Parathyroid adenoma (tissue), 2 donors: Measurements from ENCODE around the gene DICER1.

Experiments
- H2AFZ ChIP-seq: fragments of 300-600 bp; sonication (generic); one replicate; pipeline ENCODE4 v1.7.0; 2017; ENCODE audit warnings: antibody characterized with exemption, mild to moderate bottlenecking
- H3K27ac ChIP-seq: fragments of 300-600 bp; sonication (generic); one replicate; pipeline ENCODE4 v1.7.0; 2017
- H3K27me3 ChIP-seq: fragments of 300-600 bp; sonication (generic); one replicate; pipeline ENCODE4 v1.7.0; 2017; ENCODE audit warnings: low read length; ENCODE audit not compliant: control insufficient read depth, insufficient read depth
- H3K36me3 ChIP-seq: fragments of 300-600 bp; sonication (generic); one replicate; pipeline ENCODE4 v1.7.0; 2017; ENCODE audit warnings: low read length; ENCODE audit not compliant: control insufficient read depth, insufficient read depth
- H3K4me1 ChIP-seq: fragments of 300-600 bp; sonication (generic); one replicate; pipeline ENCODE4 v1.7.0; 2017; ENCODE audit warnings: control low read depth
- H3K4me2 ChIP-seq: fragments of 300-600 bp; sonication (generic); one replicate; pipeline ENCODE4 v1.7.0; 2017; ENCODE audit warnings: low read length
- H3K4me3 ChIP-seq: fragments of 300-600 bp; sonication (generic); one replicate; pipeline ENCODE4 v1.7.0; 2017; ENCODE audit warnings: low read depth, low read length
- H3K79me2 ChIP-seq: fragments of 300-600 bp; sonication (generic); one replicate; pipeline ENCODE4 v1.7.0; 2017; ENCODE audit warnings: control low read depth
- H3K9ac ChIP-seq: fragments of 300-600 bp; sonication (generic); one replicate; pipeline ENCODE4 v1.7.0; 2017; ENCODE audit warnings: mild to moderate bottlenecking
- H3K9me3 ChIP-seq: fragments of 300-600 bp; sonication (generic); one replicate; pipeline ENCODE4 v1.7.0; 2017; ENCODE audit warnings: low read length; ENCODE audit not compliant: control insufficient read depth
- TF ChIP-seq, protein P1 (sequence below): fragments of 300-600 bp; sonication (generic); IDR thresholded peaks from one replicate; pipeline ENCODE4 v1.7.0; 2017; ENCODE audit warnings: antibody characterized with exemption, mild to moderate bottlenecking
- donor health status: primary hyperparathyroidism.

The DICER1 gene

DNA sequence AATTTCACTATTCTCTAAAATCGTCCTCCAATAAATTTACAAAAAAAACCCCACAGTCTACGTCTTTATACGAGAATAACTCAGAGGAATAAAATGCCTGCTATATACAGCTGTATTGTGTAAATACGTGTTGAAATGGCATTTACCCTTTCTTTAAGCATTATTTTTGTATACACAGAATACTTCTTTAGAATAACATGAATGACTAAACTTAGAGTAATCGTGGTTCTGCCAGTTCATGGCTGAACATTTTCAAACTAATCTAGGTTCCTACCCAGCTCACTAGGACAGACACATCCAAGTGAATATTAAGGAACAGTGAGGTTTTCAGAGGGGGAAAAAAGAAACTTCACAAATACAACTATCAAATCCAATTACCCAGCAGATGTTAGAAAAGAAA is 24.6 kb downstream of the DICER1 start:
- H3K4me3 ChIP-seq: no peak overlapping the region
- no peaks in the 10 kb centered on the region for H3K27me3 ChIP-seq
- H3K4me1 ChIP-seq: peaks cover 7% of the 10 kb centered on the region
- H3K9ac ChIP-seq: no peak overlapping the region
- no peaks in the 10 kb centered on the region for H3K9me3 ChIP-seq
- peaks cover 12% of the 10 kb centered on the region for H3K79me2 ChIP-seq
- no peak overlapping the region for H3K27ac ChIP-seq
- TF ChIP-seq, protein P1, sequence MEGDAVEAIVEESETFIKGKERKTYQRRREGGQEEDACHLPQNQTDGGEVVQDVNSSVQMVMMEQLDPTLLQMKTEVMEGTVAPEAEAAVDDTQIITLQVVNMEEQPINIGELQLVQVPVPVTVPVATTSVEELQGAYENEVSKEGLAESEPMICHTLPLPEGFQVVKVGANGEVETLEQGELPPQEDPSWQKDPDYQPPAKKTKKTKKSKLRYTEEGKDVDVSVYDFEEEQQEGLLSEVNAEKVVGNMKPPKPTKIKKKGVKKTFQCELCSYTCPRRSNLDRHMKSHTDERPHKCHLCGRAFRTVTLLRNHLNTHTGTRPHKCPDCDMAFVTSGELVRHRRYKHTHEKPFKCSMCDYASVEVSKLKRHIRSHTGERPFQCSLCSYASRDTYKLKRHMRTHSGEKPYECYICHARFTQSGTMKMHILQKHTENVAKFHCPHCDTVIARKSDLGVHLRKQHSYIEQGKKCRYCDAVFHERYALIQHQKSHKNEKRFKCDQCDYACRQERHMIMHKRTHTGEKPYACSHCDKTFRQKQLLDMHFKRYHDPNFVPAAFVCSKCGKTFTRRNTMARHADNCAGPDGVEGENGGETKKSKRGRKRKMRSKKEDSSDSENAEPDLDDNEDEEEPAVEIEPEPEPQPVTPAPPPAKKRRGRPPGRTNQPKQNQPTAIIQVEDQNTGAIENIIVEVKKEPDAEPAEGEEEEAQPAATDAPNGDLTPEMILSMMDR: no peak
- no peak overlapping the region for H2AFZ ChIP-seq
- no peaks in the 10 kb centered on the region for H3K36me3 ChIP-seq
- no peak overlapping the region for H3K4me2 ChIP-seq

DNA sequence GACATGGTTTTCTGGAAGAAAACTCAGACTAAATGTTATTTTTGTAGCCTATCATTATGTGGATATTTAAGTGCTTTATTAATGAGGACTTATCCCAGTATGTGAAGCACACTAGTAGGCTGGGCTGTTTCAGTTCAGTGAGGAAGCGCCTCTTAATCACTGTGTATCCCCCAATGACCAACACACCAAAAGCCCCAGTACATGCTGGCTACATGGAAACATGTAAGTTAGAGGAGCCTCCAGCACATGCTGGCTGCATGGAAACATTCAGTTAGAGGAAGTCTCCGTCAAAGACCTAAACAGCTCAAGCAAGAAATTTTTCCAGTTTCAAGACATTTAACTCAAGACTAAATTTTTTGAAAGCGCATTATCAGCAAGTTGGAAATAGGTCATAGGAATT is 26.8 kb downstream of the DICER1 start:
- TF ChIP-seq, protein P1: no peak
- no peaks in the 10 kb centered on the region for H3K36me3 ChIP-seq

DNA sequence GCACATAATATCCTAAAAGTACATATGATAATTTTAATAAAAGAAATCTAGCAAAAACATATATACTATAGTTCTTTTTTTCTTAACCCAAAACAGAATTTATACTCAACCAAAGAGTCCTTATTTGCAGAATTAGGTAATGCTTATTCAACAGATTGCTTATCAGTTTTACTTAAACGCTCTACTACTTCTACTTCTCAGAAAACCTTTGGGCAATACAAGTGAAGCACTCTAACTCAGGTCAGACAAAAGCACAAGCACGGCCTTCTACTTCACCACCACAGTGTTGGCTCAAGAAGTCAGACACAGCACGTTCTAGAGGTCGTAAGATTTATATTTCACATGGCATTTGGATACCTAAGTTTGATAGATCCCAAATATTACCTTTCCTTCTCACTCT is 29.2 kb downstream of the DICER1 start:
- Histone ChIP-seq H3K4me2 (no peak overlapping the region), H2AFZ (no peak overlapping the region), H3K79me2 (peaks cover 2% of the 10 kb centered on the region), H3K4me3 (no peak overlapping the region), H3K27me3 (no peaks in the 10 kb centered on the region), H3K27ac (no peak overlapping the region), H3K36me3 (no peaks in the 10 kb centered on the region), H3K4me1 (peaks cover 7% of the 10 kb centered on the region), H3K9me3 (no peaks in the 10 kb centered on the region), H3K9ac (no peak overlapping the region)
- TF ChIP-seq, protein P1: no peak

More for the DNA sequence above, 26.8 kb downstream of the DICER1 start:
- Histone ChIP-seq H3K4me2 (no peak overlapping the region), H3K4me1 (peaks cover 7% of the 10 kb centered on the region), H3K9me3 (no peaks in the 10 kb centered on the region), H3K27me3 (no peaks in the 10 kb centered on the region), H3K79me2 (peaks cover 2% of the 10 kb centered on the region), H3K27ac (no peak overlapping the region), H3K9ac (no peak overlapping the region), H3K4me3 (no peak overlapping the region), H2AFZ (no peak overlapping the region)

DNA sequence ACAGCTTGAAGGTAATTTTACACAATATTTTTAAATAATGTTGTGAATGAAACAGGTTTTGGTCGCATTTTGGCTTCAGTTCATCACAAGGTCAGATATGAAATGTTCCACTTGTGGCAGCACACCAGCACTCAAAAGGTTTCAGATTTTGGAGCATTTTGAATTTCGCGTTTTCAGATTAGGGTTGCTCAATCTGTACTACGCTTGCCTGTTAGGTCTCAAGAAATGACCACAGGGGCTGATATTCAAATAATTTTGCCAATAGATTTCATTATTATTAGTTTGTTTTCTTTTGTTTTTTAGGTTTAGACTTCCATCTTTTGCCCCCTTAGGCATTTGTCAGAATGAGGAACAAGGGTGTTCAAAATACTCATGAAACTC is 29.8 kb downstream of the DICER1 start:
- Histone ChIP-seq H2AFZ (no peak overlapping the region), H3K36me3 (no peaks in the 10 kb centered on the region), H3K9ac (no peak overlapping the region), H3K27ac (no peak overlapping the region), H3K4me3 (no peak overlapping the region), H3K4me1 (peaks cover 7% of the 10 kb centered on the region), H3K79me2 (peaks cover 2% of the 10 kb centered on the region), H3K4me2 (no peak overlapping the region), H3K27me3 (no peaks in the 10 kb centered on the region), H3K9me3 (no peaks in the 10 kb centered on the region)
- TF ChIP-seq, protein P1: no peak

DNA sequence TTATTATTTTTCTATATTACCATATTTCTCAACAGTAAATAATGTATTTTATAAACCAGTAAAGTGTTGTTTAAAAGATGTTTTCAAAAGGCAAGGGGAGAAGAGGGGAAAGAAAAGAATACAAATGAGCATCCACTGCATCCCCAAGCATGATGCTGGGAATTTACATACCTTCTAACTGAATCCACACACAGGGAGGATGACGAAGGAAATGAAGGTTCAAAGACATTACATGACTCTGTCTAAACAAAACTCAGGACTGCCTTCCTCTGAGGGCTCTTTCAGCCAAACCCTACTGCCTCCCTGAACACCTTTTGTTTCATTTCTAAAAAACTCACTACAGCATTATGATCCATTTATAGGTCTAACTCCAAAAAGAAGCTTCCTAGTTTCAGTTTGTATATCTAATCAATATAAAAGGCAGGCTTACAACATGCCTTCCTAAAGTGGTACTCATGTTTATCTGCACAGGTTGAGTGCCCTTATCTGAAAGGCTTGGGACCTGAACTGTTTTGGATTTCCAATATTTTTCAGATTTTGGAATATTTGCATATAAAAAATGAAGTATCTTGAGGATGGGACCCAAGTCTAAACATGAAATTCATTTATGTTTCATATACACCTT is 30.3 kb downstream of the DICER1 start:
- Histone ChIP-seq H2AFZ (no peak overlapping the region), H3K36me3 (no peaks in the 10 kb centered on the region), H3K9ac (no peak overlapping the region), H3K4me2 (no peak overlapping the region), H3K79me2 (peaks cover 2% of the 10 kb centered on the region), H3K9me3 (no peaks in the 10 kb centered on the region), H3K27ac (no peak overlapping the region), H3K4me3 (no peak overlapping the region), H3K4me1 (peaks cover 7% of the 10 kb centered on the region), H3K27me3 (no peaks in the 10 kb centered on the region)
- TF ChIP-seq, protein P1: no peak
